ENCODE results near the gene HNRNPA1.
"Not testable (repeated sequence)": the region's sequence is repeated elsewhere in the genome, so short reads cannot be mapped to it uniquely, and the experiment has no call there.

HNRNPA1 gene

DNA sequence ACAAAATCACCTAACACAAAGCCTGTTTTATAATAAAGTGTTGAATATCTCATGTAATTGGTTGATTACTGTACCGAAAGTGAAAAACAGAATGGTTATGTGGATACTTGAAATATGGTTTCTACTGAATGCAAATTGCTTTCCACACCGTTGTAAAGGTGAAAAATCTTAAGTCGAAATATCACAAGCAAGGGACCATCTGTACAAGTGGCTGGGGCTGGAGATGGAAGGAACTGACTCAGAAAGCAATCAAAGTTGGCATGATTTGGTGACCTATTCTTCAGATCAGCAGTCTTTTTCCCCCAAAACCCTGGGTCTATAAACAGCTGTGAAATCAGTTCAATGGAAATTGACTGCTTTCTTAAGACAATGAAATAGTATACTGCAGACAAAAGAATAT lies 4.2 kb upstream of the HNRNPA1 start:
- no peak for DNase-seq (ENCODE audit: low spot score)

DNA sequence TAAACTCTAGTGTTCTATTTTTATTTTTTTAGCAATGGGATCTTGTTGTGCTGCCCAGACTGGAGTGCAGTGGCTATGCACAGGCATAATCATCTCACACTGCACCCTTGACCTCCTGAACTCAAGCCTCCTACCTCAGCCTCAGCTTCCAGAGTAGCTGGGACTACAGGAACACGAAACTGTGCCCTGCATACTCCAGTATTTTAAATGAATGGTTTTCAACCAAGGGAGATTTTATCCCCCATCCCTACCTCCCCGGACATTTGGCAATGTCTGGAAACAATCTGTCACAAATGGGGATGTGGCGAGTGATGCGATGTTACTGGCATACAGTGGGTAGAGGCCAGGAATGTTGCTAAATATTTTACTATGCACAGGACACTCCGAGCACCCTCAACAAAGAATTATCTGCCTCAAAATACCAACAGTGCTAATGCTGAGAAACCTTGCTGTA lies 2.7 kb upstream of the HNRNPA1 start:
- DNase-seq (ENCODE audit: low spot score): no peak

GRCh38 chr12:54279227-54279631 lies 1.3 kb upstream of the HNRNPA1 start:
- DNase-seq (ENCODE audit: low spot score): no peak

GRCh38 chr12:54279632-54280467 lies 676 bp upstream of the HNRNPA1 start, which contains the start of gene CBX5:
Gene CBX5 (minus strand): TSS chr12:54280122. CDS start chr12:54257650, 22,472 bp downstream.
- peak; percentile 99 for DNase-seq (ENCODE audit: low spot score)

DNA sequence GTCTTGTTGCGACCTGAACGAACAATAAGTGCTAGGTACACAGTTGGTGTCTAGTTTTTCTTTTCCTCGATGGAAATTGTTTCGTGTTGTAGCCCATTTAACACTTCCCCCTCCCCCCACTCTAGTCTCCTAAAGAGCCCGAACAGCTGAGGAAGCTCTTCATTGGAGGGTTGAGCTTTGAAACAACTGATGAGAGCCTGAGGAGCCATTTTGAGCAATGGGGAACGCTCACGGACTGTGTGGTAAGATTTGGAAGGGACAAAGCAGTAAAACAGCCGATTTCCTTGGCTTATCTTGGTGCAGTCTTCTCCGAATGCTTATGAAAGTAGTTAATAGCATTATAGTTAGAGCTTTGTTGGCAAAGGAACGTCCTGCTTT lies 724 bp downstream of the HNRNPA1 start:
- not testable (repeated sequence) for DNase-seq (ENCODE audit: low spot score)

- not testable (repeated sequence) for DNase-seq (ENCODE audit: low spot score)
These were observed 1.2 kb downstream of the HNRNPA1 start for GRCh38 chr12:54281694-54282093.

- DNase-seq (ENCODE audit: low spot score): no peak
These were observed 2.5 kb downstream of the HNRNPA1 start for GRCh38 chr12:54282949-54283593.

- not testable (repeated sequence) for DNase-seq (ENCODE audit: low spot score)
These were observed 3.7 kb downstream of the HNRNPA1 start for GRCh38 chr12:54284070-54284780.

GRCh38 chr12:54285150-54286041 lies 4.9 kb downstream of the HNRNPA1 start:
- no peak for DNase-seq (ENCODE audit: low spot score)

- no peak for DNase-seq (ENCODE audit: low spot score)
These were observed 5.8 kb downstream of the HNRNPA1 start for GRCh38 chr12:54286042-54287030.

DNA sequence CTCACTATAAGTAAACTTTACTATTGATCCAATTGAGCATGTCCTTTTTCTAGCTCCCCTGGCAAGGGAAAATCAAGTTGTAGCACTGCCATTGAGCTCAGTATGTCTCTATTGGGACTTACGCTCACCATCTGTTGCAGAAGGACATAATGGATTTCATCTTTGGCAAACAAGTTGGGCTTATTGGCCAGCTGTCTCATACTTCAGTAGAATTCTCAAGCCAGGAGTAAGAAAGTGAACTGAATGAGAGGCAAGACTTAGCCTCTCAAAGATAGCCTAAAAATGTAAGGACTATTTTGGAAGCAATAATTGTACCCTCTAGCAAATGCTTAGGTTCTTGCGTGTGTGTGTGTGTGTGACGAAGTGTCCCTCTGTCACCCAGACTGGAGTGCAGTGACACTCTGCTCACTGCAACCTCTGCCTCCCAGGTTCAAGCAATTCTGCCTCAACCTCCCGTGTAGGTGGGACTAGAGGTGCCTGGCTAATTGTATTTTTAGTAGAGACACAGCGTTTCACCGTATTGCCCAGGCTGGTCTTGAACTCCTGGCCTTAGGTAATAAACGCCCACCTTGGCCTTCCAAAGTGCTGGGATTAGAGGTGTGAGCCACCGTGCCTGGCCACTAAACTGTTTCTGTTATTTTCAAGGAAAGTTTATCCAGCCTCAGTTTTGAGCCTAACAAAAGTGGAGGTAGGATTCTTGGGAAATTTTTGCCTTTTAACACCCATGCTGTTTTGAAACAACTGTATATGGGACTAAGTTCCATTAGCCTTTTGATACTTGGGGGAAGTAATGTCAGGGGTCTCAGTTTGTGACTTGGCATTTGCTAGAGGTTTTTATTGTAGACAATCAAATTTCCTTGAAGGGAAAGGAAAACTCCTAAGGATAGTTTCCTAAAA lies 7.0 kb downstream of the HNRNPA1 start:
- no peak for DNase-seq (ENCODE audit: low spot score)

- DNase-seq (ENCODE audit: low spot score): no peak
These were observed 11.8 kb downstream of the HNRNPA1 start for GRCh38 chr12:54292083-54292930.

GRCh38 chr12:54292931-54293241 lies 12.4 kb downstream of the HNRNPA1 start:
- DNase-seq (ENCODE audit: low spot score): no peak

DNA sequence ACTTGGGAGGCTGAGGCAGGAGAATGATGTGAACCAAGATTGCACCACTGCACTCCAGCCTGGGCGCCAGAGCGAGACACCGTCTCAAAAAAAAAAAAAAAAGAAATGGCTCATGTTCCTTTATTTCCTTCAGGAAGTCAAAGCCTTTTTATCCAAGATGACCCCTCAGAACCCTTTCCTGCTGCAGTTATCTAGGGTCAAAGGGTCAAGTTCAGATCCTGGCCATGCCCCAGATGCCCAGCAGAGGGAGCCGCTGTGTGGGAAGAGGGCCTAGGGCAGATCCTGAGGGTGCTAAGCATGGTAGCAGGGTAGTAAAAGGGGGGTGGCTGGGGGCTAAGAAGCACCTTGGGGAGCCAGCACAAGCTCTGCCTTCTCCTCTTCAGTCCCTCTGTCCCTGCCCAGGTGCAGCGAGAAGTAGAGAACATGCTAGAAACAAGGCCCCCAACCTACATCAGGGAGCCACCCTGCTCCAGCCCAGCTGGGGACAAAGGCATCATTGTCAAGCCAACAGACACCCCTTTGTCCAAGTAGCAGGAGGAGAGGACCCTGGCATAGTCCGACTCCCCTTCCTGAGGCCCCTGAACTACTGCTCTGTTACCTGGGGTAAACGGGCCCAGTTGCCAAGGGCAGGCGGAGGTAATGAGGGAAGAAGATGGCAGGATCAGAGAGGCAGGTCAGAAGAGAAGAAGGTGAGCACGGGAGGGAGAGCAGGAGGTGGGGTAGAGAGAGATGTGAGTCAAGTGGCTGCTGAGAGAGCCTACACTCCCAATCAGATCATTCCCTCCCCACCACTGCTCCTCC lies 13.8 kb downstream of the HNRNPA1 start:
- peak; percentile 66 for DNase-seq (ENCODE audit: low spot score)

- DNase-seq (ENCODE audit: low spot score): no peak
These were observed 14.5 kb downstream of the HNRNPA1 start for GRCh38 chr12:54294953-54295566.

DNA sequence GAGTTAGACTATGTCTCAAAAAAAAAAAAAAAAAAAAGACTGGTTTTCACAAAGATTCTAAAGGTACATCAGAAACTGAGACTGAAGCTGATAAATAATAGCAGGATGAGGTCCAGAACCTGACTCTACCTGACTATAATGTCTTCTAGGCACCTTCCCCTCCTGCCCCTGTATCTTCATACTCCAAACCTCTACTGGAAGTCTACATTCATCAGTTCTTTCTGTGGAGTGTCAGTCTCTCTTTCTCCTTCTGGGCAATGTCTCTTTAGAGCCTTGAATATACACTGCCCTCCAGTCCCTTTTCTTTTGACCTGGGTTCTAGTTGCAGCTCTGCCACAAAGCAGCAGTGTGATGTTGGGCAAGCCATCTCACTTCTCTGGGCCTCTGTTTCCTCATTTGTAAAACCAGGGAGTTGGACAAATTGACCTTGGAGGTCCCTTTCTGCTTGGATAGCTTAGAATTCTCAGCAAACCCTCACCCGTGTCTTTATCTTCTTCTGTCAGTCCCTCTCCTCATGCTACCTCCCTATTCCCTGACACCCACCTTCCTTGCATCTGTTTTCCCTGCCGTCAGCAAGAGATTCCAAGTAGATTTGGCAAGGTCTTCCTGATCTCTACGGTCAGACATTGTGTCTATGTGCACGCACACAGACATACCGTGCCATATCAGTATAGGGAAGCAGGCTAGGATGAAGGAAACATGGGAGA lies 16.0 kb downstream of the HNRNPA1 start:
- no peak for DNase-seq (ENCODE audit: low spot score)

- DNase-seq (ENCODE audit: low spot score): no peak
These were observed 18.4 kb downstream of the HNRNPA1 start for GRCh38 chr12:54298904-54299303.
